Endothelial cell of umbilical vein (primary cell): ENCODE measurements around the gene HNRNPC. TPM values are rescaled to one million over a fixed set of nuclear protein-coding genes. Genes with fewer than 3 reads are reported as not detected.

Experiments used
- BruUV-seq: library from RNA; stranded (reverse); fragments of 400-500 nt; replicated peaks from 2 replicates; lab custom pipeline; 2021; lab: Mats Ljungman, UMichigan
- CTCF ChIA-PET: fragments of 300-600, 350-600 bp; sonication (Branson Sonifier 250); formaldehyde crosslinking; loops from one replicate; lab custom pipeline; 2021; ENCODE audit warnings: antibody characterized with exemption, inconsistent platforms; lab: Charles Lee
- POLR2A ChIA-PET: fragments of 300-600, 350-600 bp; sonication (Branson Sonifier 250); formaldehyde crosslinking; loops from one replicate; lab custom pipeline; 2021; ENCODE audit warnings: antibody characterized with exemption, inconsistent platforms; lab: Charles Lee
- DNase-seq: peaks from one replicate; pipeline ENCODE4 v3.0.0-alpha.2; 2011; ENCODE audit warnings: low read depth, low spot score
- FAIRE-seq: peaks from 2 replicates; lab custom pipeline; 2011; peaks lifted over from hg19 to GRCh38; lab: Jason Lieb, UNC
- H2AFZ ChIP-seq: 2 replicates; pipeline ENCODE4 v1.6.0; 2012; ENCODE audit warnings: low read depth, low read length, control low read depth, inconsistent platforms
- H3K27ac ChIP-seq: 2 replicates; pipeline ENCODE4 v1.5.1; 2011; ENCODE audit warnings: low read depth, mild to moderate bottlenecking, control low read depth, low read length, moderate library complexity; ENCODE audit not compliant: insufficient read depth
- H3K27me3 ChIP-seq, 2 experiments: 2 replicates each; pipeline versions ENCODE4 v1.6.0 to v1.6.1; 2011; ENCODE audit warnings: low read length in 2 of 2, mixed read lengths in 1 of 2; ENCODE audit not compliant: control insufficient read depth in 2 of 2, insufficient read depth in 2 of 2
- H3K36me3 ChIP-seq, 2 experiments: 2 replicates in 1 of 2; 3 replicates in 1 of 2; pipeline ENCODE4 v1.5.1; 2011; ENCODE audit warnings: low read length in 2 of 2, mild to moderate bottlenecking in 1 of 2, moderate library complexity in 1 of 2; ENCODE audit not compliant: control insufficient read depth in 2 of 2, insufficient read depth in 2 of 2; ENCODE audit errors: extremely low read depth in 1 of 2
- H3K4me1 ChIP-seq: 3 replicates; pipeline ENCODE4 v1.5.1; 2011; ENCODE audit warnings: mild to moderate bottlenecking, low read length; ENCODE audit not compliant: control insufficient read depth, insufficient read depth; ENCODE audit errors: extremely low read depth
- H3K4me2 ChIP-seq: 2 replicates; pipeline ENCODE4 v1.6.1; 2011; ENCODE audit warnings: low read length, control low read depth, mixed read lengths; ENCODE audit not compliant: insufficient read depth
- H3K4me3 ChIP-seq, 3 experiments: fragments of 200-600 bp in 1 of 3; sonication (generic), shearing (Covaris generic) in 1 of 3; replicated peaks in 1 of 3; 2 replicates each; pipeline ENCODE4 v1.5.1; 2011 to 2016; ENCODE audit warnings: control low read depth in 3 of 3, low read length in 3 of 3, mild to moderate bottlenecking in 2 of 3, inconsistent platforms in 1 of 3, low read depth in 1 of 3, moderate library complexity in 1 of 3; ENCODE audit not compliant: insufficient read depth in 1 of 3
- H3K79me2 ChIP-seq: 2 replicates; pipeline ENCODE4 v1.6.0; 2012; ENCODE audit warnings: low read length, inconsistent platforms; ENCODE audit not compliant: control insufficient read depth, insufficient read depth
- H3K9ac ChIP-seq: replicated peaks from 2 replicates; pipeline ENCODE3; 2011; ENCODE audit warnings: low read length, control low read depth; ENCODE audit not compliant: insufficient read depth; ENCODE audit errors: extremely low read depth
- H3K9me1 ChIP-seq: replicated peaks from 3 replicates; pipeline ENCODE4 v1.6.0; 2011; ENCODE audit warnings: mild to moderate bottlenecking, low read length; ENCODE audit not compliant: control insufficient read depth, insufficient read depth; ENCODE audit errors: extremely low read depth
- H3K9me3 ChIP-seq: replicated peaks from 2 replicates; pipeline ENCODE4 v1.5.1; 2012; ENCODE audit warnings: low read length, inconsistent platforms; ENCODE audit not compliant: control insufficient read depth, insufficient read depth
- H4K20me1 ChIP-seq: replicated peaks from 2 replicates; pipeline ENCODE3; 2011; ENCODE audit warnings: mild to moderate bottlenecking, low read length; ENCODE audit not compliant: control insufficient read depth, insufficient read depth; ENCODE audit errors: extremely low read depth
- CTCF ChIP-seq, 2 donors: IDR thresholded peaks; 1 replicate in 1 of 2; 2 replicates in 1 of 2; pipeline ENCODE4 v1.5.1; 2011; ENCODE audit warnings: low read length in 2 of 2, mild to moderate bottlenecking in 2 of 2, moderate library complexity in 2 of 2, control low read depth in 1 of 2, inconsistent platforms in 1 of 2, low read depth in 1 of 2; ENCODE audit not compliant: insufficient read depth in 1 of 2; ENCODE audit errors: extremely low read depth in 1 of 2
- EZH2 ChIP-seq: IDR thresholded peaks from 2 replicates; pipeline ENCODE4 v1.6.1; 2012; ENCODE audit warnings: borderline replicate concordance, low read depth, mild to moderate bottlenecking, moderate library complexity, low read length, inconsistent platforms; ENCODE audit not compliant: severe bottlenecking
- FOS ChIP-seq: IDR thresholded peaks from 2 replicates; pipeline ENCODE4 v1.6.1; 2011; ENCODE audit warnings: mild to moderate bottlenecking, low read length, moderate library complexity, borderline replicate concordance; ENCODE audit not compliant: insufficient read depth
- GATA2 ChIP-seq: IDR thresholded peaks from 2 replicates; pipeline ENCODE4 v1.7.0; 2011; ENCODE audit warnings: low read depth, mild to moderate bottlenecking, moderate library complexity, mixed read lengths, low read length; ENCODE audit not compliant: insufficient read length, insufficient read depth
- JUN ChIP-seq: IDR thresholded peaks from 2 replicates; pipeline ENCODE4 v1.6.1; 2011; ENCODE audit warnings: borderline replicate concordance, low read depth; ENCODE audit not compliant: insufficient read length, insufficient read depth
- MAX ChIP-seq: IDR thresholded peaks from 2 replicates; pipeline ENCODE4 v1.6.1; 2011; ENCODE audit not compliant: insufficient read depth, insufficient read length
- MYC ChIP-seq: IDR thresholded peaks from one replicate; pipeline ENCODE4 v1.6.1; 2011; ENCODE audit warnings: mild to moderate bottlenecking, low read depth, low read length
- POLR2A ChIP-seq: IDR thresholded peaks from 2 replicates; pipeline ENCODE4 v1.6.1; 2012; ENCODE audit warnings: low read depth, mild to moderate bottlenecking, control low read depth, low read length
- POLR2AphosphoS5 ChIP-seq: IDR thresholded peaks from 2 replicates; pipeline ENCODE4 v1.6.1; 2012; ENCODE audit warnings: low read depth, mild to moderate bottlenecking, control low read depth, low read length, moderate library complexity; ENCODE audit not compliant: insufficient read depth
- dilution Hi-C: fragments of 300-500 bp; cut with MboI; formaldehyde crosslinking; loops from one replicate; pipeline ENCODE4 v1.15.0; 2019; ENCODE audit warnings: low sequenced_read_pairs; ENCODE audit not compliant: extremely low pct_ligation_motif_present
- intact Hi-C: fragments of 100-400 bp; cut with micrococcal nuclease; formaldehyde crosslinking; loops from one replicate; pipeline ENCODE4 v1.10.0; 2022
- polyA plus RNA-seq, 4 experiments: library from polyadenylated mRNA; depleted of rRNA in 3 of 4; stranded (reverse) in 3 of 4; unstranded in 1 of 4; fragments of >200 nt; gene quantifications; 2 replicates each; pipeline versions ENCODE4 v1.2.1 to v1.2.3, GENCODE V29; 2011 to 2012; ENCODE audit warnings: missing spikeins in 1 of 4
- total RNA-seq: library from RNA; stranded (reverse); gene quantifications from 2 replicates; pipeline ENCODE4 v1.2.3, GENCODE V29; 2021

Gene HNRNPC
- total and polyA plus RNA-seq, 2 donors (not counting 3 experiments of a cell fraction or from before 2014, with no cell fraction given) = 531 to 674 TPM

GRCh38 chr14:21267431-21267845 is 1.8 kb downstream of the HNRNPC start:
- FAIRE-seq (peak; percentile 57), DNase-seq (peak; percentile 21)
- H2AFZ ChIP-seq = no peak overlapping the region
- H3K9me1 ChIP-seq = no peaks in the 10 kb centered on the region
- H4K20me1 ChIP-seq = peaks cover 36% of the 10 kb centered on the region
- H3K36me3 ChIP-seq = peaks cover 6 to 23% of the 10 kb centered on the region in 2 experiments
- peak overlapping the region; percentile 100 for H3K4me2 ChIP-seq
- H3K4me1 ChIP-seq = peaks cover 46% of the 10 kb centered on the region
- ChIA-PET CTCF (interaction anchor here (0.6 kb wide), 1 partner anchor 289 kb away, joined by 3 read pairs; no protein-coding TSS in a partner anchor), POLR2A (interaction anchor here (0.6 kb wide), 2 partner anchors 13 to 212 kb away, joined by 3 to 4 read pairs; no protein-coding TSS in a partner anchor)
- BruUV-seq = no TSS peak
- H3K9ac ChIP-seq = peak overlapping the region; percentile 100
- H3K27me3 ChIP-seq = no peaks in the 10 kb centered on the region
- H3K27ac ChIP-seq = peak overlapping the region; percentile 97
- intact Hi-C loops (no loop called here), dilution Hi-C loops (no loop called here)
- H3K4me3 ChIP-seq = peak overlapping the region; percentile 78 to 99 (median 96)
- H3K9me3 ChIP-seq = no peaks in the 10 kb centered on the region
- no peak for TF ChIP-seq FOS
- no peak for TF ChIP-seq JUN
- no peak for TF ChIP-seq CTCF (IDR thresholded peaks at IDR 0.05; ENCODE audit: extremely low read depth in 1 of 2, insufficient read depth in 1 of 2, low read depth in 1 of 2, low read length in 2 of 2)
- TF ChIP-seq MAX = no peak
- TF ChIP-seq EZH2 = no peak
- no peak for TF ChIP-seq GATA2
- no peak for TF ChIP-seq POLR2AphosphoS5
- no peak for TF ChIP-seq POLR2A
- TF ChIP-seq MYC = no peak
- peaks cover 68% of the 10 kb centered on the region for H3K79me2 ChIP-seq
